IMR-90 (cell line): Measurements from ENCODE around the gene CUEDC2.

Source experiments
- BHLHE40 ChIP-seq: fragments of 150-350 bp; IDR thresholded peaks from 2 replicates; pipeline ENCODE4 v1.6.1; 2016; ENCODE audit warnings: mild to moderate bottlenecking, low read depth, low read length
- CEBPB ChIP-seq: IDR thresholded peaks from 2 replicates; pipeline ENCODE4 v1.6.1; 2012; ENCODE audit warnings: low read depth, low read length, improper control_type of control experiment
- ELK1 ChIP-seq: fragments of 150-350 bp; IDR thresholded peaks from 2 replicates; pipeline ENCODE4 v1.6.1; 2016; ENCODE audit warnings: low read depth, mild to moderate bottlenecking, low read length, moderate library complexity, borderline replicate concordance
- MAZ ChIP-seq: IDR thresholded peaks from 2 replicates; pipeline ENCODE4 v1.6.1; 2012; ENCODE audit warnings: low read depth, mild to moderate bottlenecking, low read length, improper control_type of control experiment, moderate library complexity, borderline replicate concordance
- MXI1 ChIP-seq: IDR thresholded peaks from 2 replicates; pipeline ENCODE4 v1.6.1; 2012; ENCODE audit warnings: low read depth, mild to moderate bottlenecking, low read length, moderate library complexity, borderline replicate concordance
- NFE2L2 ChIP-seq: fragments of 150-350 bp; IDR thresholded peaks from 2 replicates; pipeline ENCODE4 v1.6.1; 2016; ENCODE audit warnings: low read depth, mild to moderate bottlenecking, low read length
- POLR2A ChIP-seq: IDR thresholded peaks from 2 replicates; pipeline ENCODE4 v1.6.1; 2012; ENCODE audit warnings: mild to moderate bottlenecking, low read depth, low read length
- RAD21 ChIP-seq: IDR thresholded peaks from 2 replicates; pipeline ENCODE4 v1.6.1; 2012; ENCODE audit warnings: low read length, improper control_type of control experiment
- RCOR1 ChIP-seq: IDR thresholded peaks from 2 replicates; pipeline ENCODE4 v1.6.1; 2012; ENCODE audit warnings: mild to moderate bottlenecking, low read length, improper control_type of control experiment; ENCODE audit not compliant: insufficient replicate concordance
- SMC3 ChIP-seq: fragments of 150-350 bp; IDR thresholded peaks from 2 replicates; pipeline ENCODE4 v1.6.1; 2016; ENCODE audit warnings: low read depth, mild to moderate bottlenecking, antibody characterized with exemption, low read length, moderate library complexity
- USF2 ChIP-seq: fragments of 150-350 bp; IDR thresholded peaks from 2 replicates; pipeline ENCODE4 v1.6.1; 2017; ENCODE audit warnings: mild to moderate bottlenecking, antibody characterized with exemption, low read length, low read depth
- TF ChIP-seq, protein P1 (sequence below): conservative IDR thresholded peaks from 2 replicates; pipeline ENCODE4 v1.5.1; 2012; ENCODE audit warnings: mild to moderate bottlenecking, low read depth, low read length, improper control_type of control experiment

GRCh38 chr10:102425444-102425843, 6.9 kb downstream of the CUEDC2 start:
- TF ChIP-seq, protein P1, sequence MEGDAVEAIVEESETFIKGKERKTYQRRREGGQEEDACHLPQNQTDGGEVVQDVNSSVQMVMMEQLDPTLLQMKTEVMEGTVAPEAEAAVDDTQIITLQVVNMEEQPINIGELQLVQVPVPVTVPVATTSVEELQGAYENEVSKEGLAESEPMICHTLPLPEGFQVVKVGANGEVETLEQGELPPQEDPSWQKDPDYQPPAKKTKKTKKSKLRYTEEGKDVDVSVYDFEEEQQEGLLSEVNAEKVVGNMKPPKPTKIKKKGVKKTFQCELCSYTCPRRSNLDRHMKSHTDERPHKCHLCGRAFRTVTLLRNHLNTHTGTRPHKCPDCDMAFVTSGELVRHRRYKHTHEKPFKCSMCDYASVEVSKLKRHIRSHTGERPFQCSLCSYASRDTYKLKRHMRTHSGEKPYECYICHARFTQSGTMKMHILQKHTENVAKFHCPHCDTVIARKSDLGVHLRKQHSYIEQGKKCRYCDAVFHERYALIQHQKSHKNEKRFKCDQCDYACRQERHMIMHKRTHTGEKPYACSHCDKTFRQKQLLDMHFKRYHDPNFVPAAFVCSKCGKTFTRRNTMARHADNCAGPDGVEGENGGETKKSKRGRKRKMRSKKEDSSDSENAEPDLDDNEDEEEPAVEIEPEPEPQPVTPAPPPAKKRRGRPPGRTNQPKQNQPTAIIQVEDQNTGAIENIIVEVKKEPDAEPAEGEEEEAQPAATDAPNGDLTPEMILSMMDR: no peak
- no peak for TF ChIP-seq POLR2A
- TF ChIP-seq MAZ: no peak
- no peak for TF ChIP-seq RAD21
- TF ChIP-seq SMC3: no peak
- no peak for TF ChIP-seq CEBPB
- no peak for TF ChIP-seq BHLHE40
- no peak for TF ChIP-seq NFE2L2
- no peak for TF ChIP-seq MXI1
- no peak for TF ChIP-seq USF2
- TF ChIP-seq RCOR1: no peak
- no peak for TF ChIP-seq ELK1
